HG03097 (cell line): ENCODE measurements around the gene RNLS.
"Not testable (repeated sequence)": the region's sequence is repeated elsewhere in the genome, so short reads cannot be mapped to it uniquely, and the experiment has no call there.

Source experiments
- ATAC-seq: cut with Tn5 transposase; IDR thresholded peaks from one replicate; pipeline ENCODE4 v1.9.1; 2021; ENCODE audit not compliant: unreplicated experiment, low FRiP score

RNLS gene

GRCh38 chr10:88361995-88362807 is 220.9 kb downstream of the RNLS start:
- ATAC-seq, result no peak

GRCh38 chr10:88361494-88361893 is 221.6 kb downstream of the RNLS start:
- ATAC-seq, result no peak

- not testable (repeated sequence) for ATAC-seq
These were observed 227.4 kb downstream of the RNLS start for GRCh38 chr10:88355750-88356149.

GRCh38 chr10:88347597-88348304 is 235.4 kb downstream of the RNLS start:
- ATAC-seq, result no peak

- ATAC-seq, result no peak
These were observed 236.1 kb downstream of the RNLS start for GRCh38 chr10:88347022-88347421.

GRCh38 chr10:88346144-88346977 is 236.8 kb downstream of the RNLS start:
- ATAC-seq, result no peak

- ATAC-seq, result no peak
These were observed 239.2 kb downstream of the RNLS start for GRCh38 chr10:88343761-88344484.

GRCh38 chr10:88342733-88343310 is 240.3 kb downstream of the RNLS start:
- ATAC-seq, result no peak

GRCh38 chr10:88337134-88337533 is 246.0 kb downstream of the RNLS start:
- no peak for ATAC-seq

- ATAC-seq, result no peak
These were observed 246.8 kb downstream of the RNLS start for GRCh38 chr10:88336334-88336733.

GRCh38 chr10:88333248-88333630 is 249.9 kb downstream of the RNLS start:
- no peak for ATAC-seq

- no peak for ATAC-seq
These were observed 250.4 kb downstream of the RNLS start for GRCh38 chr10:88332503-88333247.

- ATAC-seq, result no peak
These were observed 252.9 kb downstream of the RNLS start for GRCh38 chr10:88330174-88330573.

GRCh38 chr10:88322324-88323063 is 260.6 kb downstream of the RNLS start:
- no peak for ATAC-seq

GRCh38 chr10:88319960-88320517 is 263.1 kb downstream of the RNLS start:
- ATAC-seq, result no peak

GRCh38 chr10:88318803-88319202 is 264.3 kb downstream of the RNLS start:
- no peak for ATAC-seq

GRCh38 chr10:88317099-88317498 is 266.0 kb downstream of the RNLS start:
- no peak for ATAC-seq

GRCh38 chr10:88316292-88316861 is 266.7 kb downstream of the RNLS start:
- ATAC-seq, result no peak
